ENCODE data around the gene LMTK2. TPM values are rescaled to one million over a fixed set of nuclear protein-coding genes. Genes with fewer than 3 reads are reported as not detected.

LMTK2 gene
- total RNA-seq, result 10 to 100 TPM; 13.7 to 14.7 TPM

- CTCF ChIA-PET, result interaction anchor here (0.6 to 2.3 kb wide), 9 partner anchors 9 to 289 kb away, joined by 3 to 32 read pairs (median 4); no protein-coding TSS in a partner anchor
- POLR2A ChIA-PET, result interaction anchor here (0.6 to 0.8 kb wide), 3 partner anchors 13 to 57 kb away, joined by 3 read pairs; no protein-coding TSS in a partner anchor
Measured at GRCh38 chr7:98106647-98107312, at the start of gene LMTK2. Gene LMTK2, plus strand, starts transcription at chr7:98106862. Its CDS starts 316 bp downstream, at chr7:98107178.

- ChIA-PET CTCF (no interaction called here), POLR2A (no interaction called here)
Measured at GRCh38 chr7:98057157-98057556, 49.5 kb upstream of the LMTK2 start.

- ChIA-PET CTCF (no interaction called here), POLR2A (no interaction called here)
Measured at GRCh38 chr7:98058186-98058585, 48.5 kb upstream of the LMTK2 start.

- POLR2A ChIA-PET, result no interaction called here
- CTCF ChIA-PET, result interaction anchor here (0.7 kb wide), 1 partner anchor 106 kb away, joined by 3 read pairs; no protein-coding TSS in a partner anchor
Measured at GRCh38 chr7:98064233-98064632, 42.4 kb upstream of the LMTK2 start.

GRCh38 chr7:98066208-98066607, 40.5 kb upstream of the LMTK2 start:
- ChIA-PET POLR2A (no interaction called here), CTCF (no interaction called here)

- ChIA-PET POLR2A (no interaction called here), CTCF (no interaction called here)
Measured at GRCh38 chr7:98066934-98067507, 39.6 kb upstream of the LMTK2 start.

GRCh38 chr7:98073047-98073446, 33.6 kb upstream of the LMTK2 start:
- POLR2A ChIA-PET, result no interaction called here
- CTCF ChIA-PET, result no interaction called here

GRCh38 chr7:98075801-98076200, 30.9 kb upstream of the LMTK2 start:
- ChIA-PET POLR2A (no interaction called here), CTCF (no interaction called here)

- ChIA-PET POLR2A (no interaction called here), CTCF (no interaction called here)
Measured at GRCh38 chr7:98077762-98078161, 28.9 kb upstream of the LMTK2 start.

- CTCF ChIA-PET, result no interaction called here
Measured at GRCh38 chr7:98078197-98078870, 28.3 kb upstream of the LMTK2 start.

GRCh38 chr7:98079891-98080648, 26.6 kb upstream of the LMTK2 start:
- CTCF ChIA-PET, result no interaction called here

More at GRCh38 chr7:98078197-98078870, 28.3 kb upstream of the LMTK2 start:
- POLR2A ChIA-PET, result no interaction called here

GRCh38 chr7:98081319-98081718, 25.3 kb upstream of the LMTK2 start:
- CTCF ChIA-PET, result no interaction called here
- POLR2A ChIA-PET, result no interaction called here

More at GRCh38 chr7:98079891-98080648, 26.6 kb upstream of the LMTK2 start:
- POLR2A ChIA-PET, result no interaction called here

GRCh38 chr7:98084631-98085030, 22.0 kb upstream of the LMTK2 start:
- POLR2A ChIA-PET, result no interaction called here
- CTCF ChIA-PET, result no interaction called here

- ChIA-PET POLR2A (no interaction called here), CTCF (no interaction called here)
Measured at GRCh38 chr7:98085674-98086073, 21.0 kb upstream of the LMTK2 start.

GRCh38 chr7:98086281-98086718, 20.4 kb upstream of the LMTK2 start:
- CTCF ChIA-PET, result no interaction called here
- POLR2A ChIA-PET, result no interaction called here

GRCh38 chr7:98088109-98088508, 18.6 kb upstream of the LMTK2 start:
- POLR2A ChIA-PET, result no interaction called here
- CTCF ChIA-PET, result no interaction called here

- CTCF ChIA-PET, result no interaction called here
- POLR2A ChIA-PET, result no interaction called here
Measured at GRCh38 chr7:98090116-98090515, 16.5 kb upstream of the LMTK2 start.

GRCh38 chr7:98091061-98091460, 15.6 kb upstream of the LMTK2 start:
- ChIA-PET POLR2A (no interaction called here), CTCF (no interaction called here)

- ChIA-PET POLR2A (no interaction called here), CTCF (no interaction called here)
Measured at GRCh38 chr7:98091523-98091922, 15.1 kb upstream of the LMTK2 start.

- POLR2A ChIA-PET, result no interaction called here
Measured at GRCh38 chr7:98097042-98097645, 9.5 kb upstream of the LMTK2 start.

More at GRCh38 chr7:98097042-98097645, 9.5 kb upstream of the LMTK2 start:
- CTCF ChIA-PET, result interaction anchor here (1.4 kb wide), 1 partner anchor 9 kb away, joined by 3 read pairs; no protein-coding TSS in a partner anchor
